GM20431 (cell line): Measurements from ENCODE around the gene ADPGK.

Source experiments
- in situ Hi-C: fragments of 300-500 bp; cut with MseI, MboI; formaldehyde crosslinking; loops from one replicate; pipeline ENCODE4 v1.15.0; 2020; ENCODE audit warnings: low sequenced_read_pairs; ENCODE audit not compliant: unreplicated experiment

ADPGK gene

GRCh38 chr15:72792431-72792830 is 8.9 kb upstream of the ADPGK start:
- in situ Hi-C loops = no loop called here

GRCh38 chr15:72790302-72790910 is 6.8 kb upstream of the ADPGK start:
- in situ Hi-C loops = no loop called here

GRCh38 chr15:72787526-72787925 is 4.0 kb upstream of the ADPGK start:
- in situ Hi-C loops = no loop called here

GRCh38 chr15:72786676-72787345 is 3.3 kb upstream of the ADPGK start:
- in situ Hi-C loops = no loop called here

- in situ Hi-C loops = no loop called here
These were observed 2.7 kb upstream of the ADPGK start for GRCh38 chr15:72786242-72786641.

GRCh38 chr15:72785841-72786240 is 2.3 kb upstream of the ADPGK start:
- in situ Hi-C loops = no loop called here

- in situ Hi-C loops = no loop called here
These were observed 1.9 kb upstream of the ADPGK start for GRCh38 chr15:72785432-72785831.

GRCh38 chr15:72784456-72784876 is 908 bp upstream of the ADPGK start:
- in situ Hi-C loops = no loop called here

- in situ Hi-C loops = no loop called here
These were observed 436 bp downstream of the ADPGK start for GRCh38 chr15:72783004-72783639.

- in situ Hi-C loops = no loop called here
These were observed 1.1 kb downstream of the ADPGK start for GRCh38 chr15:72782274-72783003.

- in situ Hi-C loops = no loop called here
These were observed 1.9 kb downstream of the ADPGK start for GRCh38 chr15:72781631-72782030.

- in situ Hi-C loops = no loop called here
These were observed 4.8 kb downstream of the ADPGK start for GRCh38 chr15:72778796-72779195.

- in situ Hi-C loops = no loop called here
These were observed 8.7 kb downstream of the ADPGK start for GRCh38 chr15:72774696-72775383.

- in situ Hi-C loops = no loop called here
These were observed 12.2 kb downstream of the ADPGK start for GRCh38 chr15:72771329-72771725.

GRCh38 chr15:72770673-72771328 is 12.8 kb downstream of the ADPGK start:
- in situ Hi-C loops = no loop called here

- in situ Hi-C loops = no loop called here
These were observed 16.8 kb downstream of the ADPGK start for GRCh38 chr15:72766780-72767179.

- in situ Hi-C loops = no loop called here
These were observed 17.5 kb downstream of the ADPGK start for GRCh38 chr15:72766025-72766424.

- in situ Hi-C loops = no loop called here
These were observed 18.9 kb downstream of the ADPGK start for GRCh38 chr15:72764656-72765055.

- in situ Hi-C loops = no loop called here
These were observed 22.8 kb downstream of the ADPGK start for GRCh38 chr15:72760590-72761260.
